SK-N-SH treated with all-trans-retinoic acid at 6 μM for 48 hours (cell line): ENCODE results near the gene WASF2.

Experiments used
- ATAC-seq: fragments of 200-7000 bp; cut with Tn5 transposase; 3 replicates; pipeline ENCODE4 v1.9.1; 2020; ENCODE audit warnings: mild to moderate bottlenecking, moderate library complexity
- ARNTL ChIP-seq: fragments of 450-650 bp; formaldehyde crosslinking; IDR thresholded peaks from 2 replicates; pipeline ENCODE4 v1.5.0; 2020; ENCODE audit warnings: low read depth, mild to moderate bottlenecking, moderate library complexity, borderline replicate concordance
- CSDC2 ChIP-seq: fragments of 250-450 bp; sonication (Bioruptor Pico); IDR thresholded peaks from 2 replicates; pipeline ENCODE4 v1.5.0; 2020; ENCODE audit warnings: mild to moderate bottlenecking, moderate library complexity
- ESRRG ChIP-seq: fragments of 250-450 bp; sonication (Bioruptor Pico); IDR thresholded peaks from 2 replicates; pipeline ENCODE4 v1.6.1; 2021; ENCODE audit warnings: mild to moderate bottlenecking
- GLIS3 ChIP-seq: fragments of 250-450 bp; sonication (Bioruptor Pico); IDR thresholded peaks from 2 replicates; pipeline ENCODE4 v1.5.0; 2020; ENCODE audit warnings: mild to moderate bottlenecking, moderate library complexity
- ISL1 ChIP-seq: fragments of 250-450 bp; sonication (Bioruptor Pico); IDR thresholded peaks from 2 replicates; pipeline ENCODE4 v2.1.2; 2022; ENCODE audit warnings: mild to moderate bottlenecking, moderate library complexity
- OSR1 ChIP-seq: fragments of 250-450 bp; sonication (Bioruptor Pico); IDR thresholded peaks from 2 replicates; pipeline ENCODE4 v1.8.0; 2022; ENCODE audit warnings: moderate library complexity, mild to moderate bottlenecking, inconsistent platforms
- PPARA ChIP-seq: fragments of 250-450 bp; sonication (Bioruptor Pico); IDR thresholded peaks from 2 replicates; pipeline ENCODE4 v1.5.0; 2020; ENCODE audit warnings: mild to moderate bottlenecking, borderline replicate concordance
- RARB ChIP-seq: fragments of 250-450 bp; sonication (Bioruptor Pico); IDR thresholded peaks from 2 replicates; pipeline ENCODE4 v1.8.0; 2021; ENCODE audit warnings: mild to moderate bottlenecking, moderate library complexity
- SNAI2 ChIP-seq: fragments of 250-450 bp; sonication (Bioruptor Pico); IDR thresholded peaks from 2 replicates; pipeline ENCODE4 v1.5.0; 2020; ENCODE audit warnings: mild to moderate bottlenecking, moderate library complexity
- ZC3H10 ChIP-seq: fragments of 250-450 bp; sonication (Bioruptor Pico); IDR thresholded peaks from 2 replicates; pipeline ENCODE4 v1.5.1; 2021; ENCODE audit warnings: mild to moderate bottlenecking, moderate library complexity
- ZFP30 ChIP-seq: fragments of 450-650 bp; formaldehyde crosslinking; IDR thresholded peaks from 2 replicates; pipeline ENCODE4 v1.5.0; 2022; ENCODE audit warnings: mild to moderate bottlenecking, moderate library complexity
- ZNF70 ChIP-seq: fragments of 450-650 bp; formaldehyde crosslinking; IDR thresholded peaks from 2 replicates; pipeline ENCODE4 v1.5.0; 2020; ENCODE audit warnings: mild to moderate bottlenecking, moderate library complexity
- TF ChIP-seq, protein P1 (sequence below): fragments of 250-450 bp; sonication (Bioruptor Pico); IDR thresholded peaks from 2 replicates; pipeline ENCODE4 v1.5.0; 2020; ENCODE audit warnings: mild to moderate bottlenecking, moderate library complexity
- TF ChIP-seq, protein P2 (sequence below): fragments of 250-450 bp; sonication (Bioruptor Pico); IDR thresholded peaks from 2 replicates; pipeline ENCODE4 v1.5.1; 2020; ENCODE audit warnings: low read depth, mild to moderate bottlenecking, moderate library complexity
- TF ChIP-seq, protein P3 (sequence below): fragments of 250-450 bp; sonication (Bioruptor Pico); IDR thresholded peaks from 2 replicates; pipeline ENCODE4 v1.5.1; 2021; ENCODE audit warnings: mild to moderate bottlenecking, moderate library complexity
- TF ChIP-seq, protein P4 (sequence below): fragments of 250-450 bp; sonication (Bioruptor Pico); IDR thresholded peaks from 2 replicates; pipeline ENCODE4 v1.8.0; 2021; ENCODE audit warnings: low read depth, mild to moderate bottlenecking, moderate library complexity, borderline replicate concordance
- TF ChIP-seq, protein P5 (sequence below): fragments of 250-450 bp; sonication (Bioruptor Pico); IDR thresholded peaks from 2 replicates; pipeline ENCODE4 v1.8.0; 2020; ENCODE audit warnings: mild to moderate bottlenecking, moderate library complexity, borderline replicate concordance

Gene WASF2

DNA sequence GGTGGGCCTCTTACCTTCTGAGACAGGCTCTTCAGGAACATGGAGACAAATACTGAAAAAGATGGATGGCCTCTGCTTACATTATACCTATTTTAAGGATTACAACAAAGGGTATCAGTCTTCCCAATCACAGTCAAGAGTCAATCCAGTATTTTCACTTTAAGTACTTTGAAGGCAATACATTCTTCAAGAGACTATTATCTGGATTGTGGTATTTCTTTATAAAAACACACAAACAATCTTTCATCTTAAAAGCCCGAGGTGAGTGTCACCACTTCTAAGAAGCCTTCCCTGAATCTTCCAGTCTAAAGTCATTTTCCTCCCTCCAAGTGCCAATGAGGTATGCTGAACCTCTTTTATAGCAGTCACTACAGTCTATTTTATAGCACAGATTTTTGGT is 45.3 kb downstream of the WASF2 start:
- TF ChIP-seq OSR1 (no peak), ARNTL (CRISPR knock-in tag) (no peak)
- TF ChIP-seq, protein P1, sequence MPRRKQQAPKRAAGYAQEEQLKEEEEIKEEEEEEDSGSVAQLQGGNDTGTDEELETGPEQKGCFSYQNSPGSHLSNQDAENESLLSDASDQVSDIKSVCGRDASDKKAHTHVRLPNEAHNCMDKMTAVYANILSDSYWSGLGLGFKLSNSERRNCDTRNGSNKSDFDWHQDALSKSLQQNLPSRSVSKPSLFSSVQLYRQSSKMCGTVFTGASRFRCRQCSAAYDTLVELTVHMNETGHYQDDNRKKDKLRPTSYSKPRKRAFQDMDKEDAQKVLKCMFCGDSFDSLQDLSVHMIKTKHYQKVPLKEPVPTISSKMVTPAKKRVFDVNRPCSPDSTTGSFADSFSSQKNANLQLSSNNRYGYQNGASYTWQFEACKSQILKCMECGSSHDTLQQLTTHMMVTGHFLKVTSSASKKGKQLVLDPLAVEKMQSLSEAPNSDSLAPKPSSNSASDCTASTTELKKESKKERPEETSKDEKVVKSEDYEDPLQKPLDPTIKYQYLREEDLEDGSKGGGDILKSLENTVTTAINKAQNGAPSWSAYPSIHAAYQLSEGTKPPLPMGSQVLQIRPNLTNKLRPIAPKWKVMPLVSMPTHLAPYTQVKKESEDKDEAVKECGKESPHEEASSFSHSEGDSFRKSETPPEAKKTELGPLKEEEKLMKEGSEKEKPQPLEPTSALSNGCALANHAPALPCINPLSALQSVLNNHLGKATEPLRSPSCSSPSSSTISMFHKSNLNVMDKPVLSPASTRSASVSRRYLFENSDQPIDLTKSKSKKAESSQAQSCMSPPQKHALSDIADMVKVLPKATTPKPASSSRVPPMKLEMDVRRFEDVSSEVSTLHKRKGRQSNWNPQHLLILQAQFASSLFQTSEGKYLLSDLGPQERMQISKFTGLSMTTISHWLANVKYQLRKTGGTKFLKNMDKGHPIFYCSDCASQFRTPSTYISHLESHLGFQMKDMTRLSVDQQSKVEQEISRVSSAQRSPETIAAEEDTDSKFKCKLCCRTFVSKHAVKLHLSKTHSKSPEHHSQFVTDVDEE: no peak
- TF ChIP-seq, all 23 proteins: peak for 0
- ATAC-seq: no peak

- TF ChIP-seq OSR1: no peak
- TF ChIP-seq, all 23 proteins: peak for 0
- no peak for ATAC-seq
Measured at GRCh38 chr1:27439150-27439549, 50.8 kb downstream of the WASF2 start.

DNA sequence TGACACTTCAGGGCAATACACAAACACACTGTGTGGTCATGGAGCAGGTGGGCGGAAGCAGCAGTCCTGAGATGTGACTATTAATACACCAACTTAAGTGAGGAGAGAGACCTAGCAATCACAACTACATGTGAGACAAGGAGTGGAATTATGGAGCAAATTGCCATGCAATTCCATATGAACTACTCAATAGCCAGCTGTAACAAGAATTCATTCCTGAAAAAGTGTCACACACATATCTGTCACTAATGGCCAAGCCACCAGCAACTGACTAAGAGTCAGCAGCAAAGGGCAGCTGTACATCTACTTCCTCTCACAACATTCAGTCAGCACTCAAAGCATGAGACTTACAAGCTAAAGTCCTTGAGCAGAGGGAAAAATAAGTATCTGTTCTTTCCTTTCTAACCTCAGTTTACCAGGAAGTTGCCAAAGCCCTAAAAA is 51.3 kb downstream of the WASF2 start:
- no peak for ATAC-seq
- TF ChIP-seq GLIS3 (no peak), ESRRG (CRISPR knock-in tag) (no peak), CSDC2 (no peak), ZNF70 (CRISPR knock-in tag) (no peak), OSR1 (no peak), SNAI2 (CRISPR knock-in tag) (no peak), ISL1 (CRISPR knock-in tag) (no peak)
- TF ChIP-seq, protein P2, sequence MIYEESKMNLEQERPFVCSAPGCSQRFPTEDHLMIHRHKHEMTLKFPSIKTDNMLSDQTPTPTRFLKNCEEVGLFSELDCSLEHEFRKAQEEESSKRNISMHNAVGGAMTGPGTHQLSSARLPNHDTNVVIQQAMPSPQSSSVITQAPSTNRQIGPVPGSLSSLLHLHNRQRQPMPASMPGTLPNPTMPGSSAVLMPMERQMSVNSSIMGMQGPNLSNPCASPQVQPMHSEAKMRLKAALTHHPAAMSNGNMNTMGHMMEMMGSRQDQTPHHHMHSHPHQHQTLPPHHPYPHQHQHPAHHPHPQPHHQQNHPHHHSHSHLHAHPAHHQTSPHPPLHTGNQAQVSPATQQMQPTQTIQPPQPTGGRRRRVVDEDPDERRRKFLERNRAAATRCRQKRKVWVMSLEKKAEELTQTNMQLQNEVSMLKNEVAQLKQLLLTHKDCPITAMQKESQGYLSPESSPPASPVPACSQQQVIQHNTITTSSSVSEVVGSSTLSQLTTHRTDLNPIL (CRISPR knock-in tag): no peak
- TF ChIP-seq, protein P3, sequence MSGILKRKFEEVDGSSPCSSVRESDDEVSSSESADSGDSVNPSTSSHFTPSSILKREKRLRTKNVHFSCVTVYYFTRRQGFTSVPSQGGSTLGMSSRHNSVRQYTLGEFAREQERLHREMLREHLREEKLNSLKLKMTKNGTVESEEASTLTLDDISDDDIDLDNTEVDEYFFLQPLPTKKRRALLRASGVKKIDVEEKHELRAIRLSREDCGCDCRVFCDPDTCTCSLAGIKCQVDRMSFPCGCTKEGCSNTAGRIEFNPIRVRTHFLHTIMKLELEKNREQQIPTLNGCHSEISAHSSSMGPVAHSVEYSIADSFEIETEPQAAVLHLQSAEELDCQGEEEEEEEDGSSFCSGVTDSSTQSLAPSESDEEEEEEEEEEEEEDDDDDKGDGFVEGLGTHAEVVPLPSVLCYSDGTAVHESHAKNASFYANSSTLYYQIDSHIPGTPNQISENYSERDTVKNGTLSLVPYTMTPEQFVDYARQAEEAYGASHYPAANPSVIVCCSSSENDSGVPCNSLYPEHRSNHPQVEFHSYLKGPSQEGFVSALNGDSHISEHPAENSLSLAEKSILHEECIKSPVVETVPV: no peak
- TF ChIP-seq, protein P4, sequence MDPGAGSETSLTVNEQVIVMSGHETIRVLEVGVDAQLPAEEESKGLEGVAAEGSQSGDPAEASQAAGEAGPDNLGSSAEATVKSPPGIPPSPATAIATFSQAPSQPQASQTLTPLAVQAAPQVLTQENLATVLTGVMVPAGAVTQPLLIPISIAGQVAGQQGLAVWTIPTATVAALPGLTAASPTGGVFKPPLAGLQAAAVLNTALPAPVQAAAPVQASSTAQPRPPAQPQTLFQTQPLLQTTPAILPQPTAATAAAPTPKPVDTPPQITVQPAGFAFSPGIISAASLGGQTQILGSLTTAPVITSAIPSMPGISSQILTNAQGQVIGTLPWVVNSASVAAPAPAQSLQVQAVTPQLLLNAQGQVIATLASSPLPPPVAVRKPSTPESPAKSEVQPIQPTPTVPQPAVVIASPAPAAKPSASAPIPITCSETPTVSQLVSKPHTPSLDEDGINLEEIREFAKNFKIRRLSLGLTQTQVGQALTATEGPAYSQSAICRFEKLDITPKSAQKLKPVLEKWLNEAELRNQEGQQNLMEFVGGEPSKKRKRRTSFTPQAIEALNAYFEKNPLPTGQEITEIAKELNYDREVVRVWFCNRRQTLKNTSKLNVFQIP: no peak
- TF ChIP-seq, protein P1: no peak

GRCh38 chr1:27436204-27437159 is 53.5 kb downstream of the WASF2 start:
- TF ChIP-seq, protein P2 (CRISPR knock-in tag): no peak
- TF ChIP-seq SNAI2 (CRISPR knock-in tag) (no peak), RARB (CRISPR knock-in tag) (no peak), PPARA (no peak), CSDC2 (no peak), OSR1 (no peak), ZFP30 (CRISPR knock-in tag) (no peak), ZC3H10 (no peak)
- TF ChIP-seq, protein P5, sequence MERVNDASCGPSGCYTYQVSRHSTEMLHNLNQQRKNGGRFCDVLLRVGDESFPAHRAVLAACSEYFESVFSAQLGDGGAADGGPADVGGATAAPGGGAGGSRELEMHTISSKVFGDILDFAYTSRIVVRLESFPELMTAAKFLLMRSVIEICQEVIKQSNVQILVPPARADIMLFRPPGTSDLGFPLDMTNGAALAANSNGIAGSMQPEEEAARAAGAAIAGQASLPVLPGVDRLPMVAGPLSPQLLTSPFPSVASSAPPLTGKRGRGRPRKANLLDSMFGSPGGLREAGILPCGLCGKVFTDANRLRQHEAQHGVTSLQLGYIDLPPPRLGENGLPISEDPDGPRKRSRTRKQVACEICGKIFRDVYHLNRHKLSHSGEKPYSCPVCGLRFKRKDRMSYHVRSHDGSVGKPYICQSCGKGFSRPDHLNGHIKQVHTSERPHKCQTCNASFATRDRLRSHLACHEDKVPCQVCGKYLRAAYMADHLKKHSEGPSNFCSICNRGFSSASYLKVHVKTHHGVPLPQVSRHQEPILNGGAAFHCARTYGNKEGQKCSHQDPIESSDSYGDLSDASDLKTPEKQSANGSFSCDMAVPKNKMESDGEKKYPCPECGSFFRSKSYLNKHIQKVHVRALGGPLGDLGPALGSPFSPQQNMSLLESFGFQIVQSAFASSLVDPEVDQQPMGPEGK (CRISPR knock-in tag): no peak
- TF ChIP-seq, all 23 proteins: peak for 0
- ATAC-seq: no peak
